HepG2 (cell line): ENCODE measurements around the gene AGRN. TPM values are rescaled to one million over a fixed set of nuclear protein-coding genes. Genes with fewer than 3 reads are reported as not detected.

Experiments used
- CCDC6 ChIP-seq: sonication (generic); formaldehyde crosslinking; IDR thresholded peaks from 2 replicates; pipeline ENCODE4 v1.8.1; 2022; ENCODE audit warnings: mild to moderate bottlenecking, missing genetic modification reagents, moderate library complexity
- EP300 ChIP-seq, 3 experiments: sonication (generic) in 1 of 3; formaldehyde crosslinking in 1 of 3; IDR thresholded peaks; 2 replicates each; pipeline versions ENCODE4 v1.5.1 to v1.6.1; 2011 to 2020; ENCODE audit warnings: low read depth in 2 of 3, low read length in 2 of 3, borderline replicate concordance in 1 of 3, improper control_type of control experiment in 1 of 3, mild to moderate bottlenecking in 1 of 3, missing genetic modification reagents in 1 of 3, moderate library complexity in 1 of 3
- FOSL2 ChIP-seq: sonication (generic); formaldehyde crosslinking; IDR thresholded peaks from 2 replicates; pipeline ENCODE4 v1.4.0; 2020; ENCODE audit warnings: missing genetic modification reagents
- MEIS2 ChIP-seq: sonication (generic); formaldehyde crosslinking; IDR thresholded peaks from 2 replicates; pipeline ENCODE4 v1.9.0; 2021; ENCODE audit warnings: mild to moderate bottlenecking, missing genetic modification reagents
- MTA1 ChIP-seq: sonication (generic); formaldehyde crosslinking; IDR thresholded peaks from 2 replicates; pipeline ENCODE4 v1.4.0; 2020; ENCODE audit warnings: missing genetic modification reagents, mild to moderate bottlenecking, borderline replicate concordance
- PBX2 ChIP-seq: IDR thresholded peaks from 2 replicates; pipeline ENCODE4 v1.6.1; 2016; ENCODE audit warnings: control low read depth
- POLR2G ChIP-seq: fragments of 200-400 bp; formaldehyde crosslinking; IDR thresholded peaks from 2 replicates; pipeline ENCODE4 v1.6.1; 2018; ENCODE audit warnings: mild to moderate bottlenecking, low read depth, low read length, moderate library complexity
- XBP1 ChIP-seq: sonication (generic); formaldehyde crosslinking; IDR thresholded peaks from 2 replicates; pipeline ENCODE4 v1.5.0; 2020; ENCODE audit warnings: missing genetic modification reagents
- ZBTB1 ChIP-seq: sonication (generic); formaldehyde crosslinking; IDR thresholded peaks from 2 replicates; pipeline ENCODE4 v1.4.0; 2020; ENCODE audit warnings: missing genetic modification reagents, borderline replicate concordance
- ZNF326 ChIP-seq: sonication (generic); formaldehyde crosslinking; IDR thresholded peaks from 2 replicates; pipeline ENCODE4 v1.4.0; 2020; ENCODE audit warnings: missing genetic modification reagents, borderline replicate concordance
- ZNF550 ChIP-seq: sonication (generic); formaldehyde crosslinking; IDR thresholded peaks from 2 replicates; pipeline ENCODE4 v1.4.0; 2020; ENCODE audit warnings: mild to moderate bottlenecking, missing genetic modification reagents, borderline replicate concordance
- ZNF646 ChIP-seq: sonication (generic); formaldehyde crosslinking; IDR thresholded peaks from 2 replicates; pipeline ENCODE4 v1.9.0; 2021; ENCODE audit warnings: mild to moderate bottlenecking, missing genetic modification reagents
- ZNF652 ChIP-seq: IDR thresholded peaks from 2 replicates; pipeline ENCODE4 v1.6.1; 2016; ENCODE audit warnings: low read depth, borderline replicate concordance
- polyA plus RNA-seq, 8 experiments: library from polyadenylated mRNA; depleted of rRNA in 3 of 8; stranded (reverse) in 7 of 8; unstranded in 1 of 8; fragments of >200 nt; fragmentation: Illumina TruSeq in 4 of 8; extraction: Trizol in 4 of 8; gene quantifications; 2 replicates each; pipeline versions ENCODE4 v1.2.1 to v1.2.3, GENCODE V29; 2011 to 2016; ENCODE audit warnings: low read depth in 4 of 8, missing spikeins in 1 of 8, mixed read lengths in 1 of 8; ENCODE audit not compliant: insufficient read depth in 1 of 8
- total RNA-seq, 5 experiments: library from RNA; depleted of rRNA; stranded (reverse); fragments of >200 nt; fragmentation: Illumina TruSeq; extraction: Trizol; gene quantifications; 2 replicates each; pipeline ENCODE4 v1.2.3, GENCODE V29; 2016; ENCODE audit warnings: low read depth in 1 of 5
- TF ChIP-seq, protein P1 (sequence below): IDR thresholded peaks from 2 replicates; pipeline ENCODE4 v1.6.1; 2016; ENCODE audit warnings: mild to moderate bottlenecking, missing biosample characterization, missing genetic modification reagents
- TF ChIP-seq, protein P2 (sequence below): sonication (generic); formaldehyde crosslinking; IDR thresholded peaks from 2 replicates; pipeline ENCODE4 v1.5.1; 2020; ENCODE audit warnings: missing genetic modification reagents, mild to moderate bottlenecking, borderline replicate concordance

AGRN gene
- total and polyA plus RNA-seq, 2 of the 13 experiments (the other 11 are each of a cell fraction or from before 2014, with no cell fraction given), result 29.8 to 65.2 TPM

- TF ChIP-seq PBX2 (CRISPR knock-in tag) (no peak), EP300 (IDR thresholded peaks at IDR 0.05; ENCODE audit: low read depth in 2 of 2, low read length in 2 of 2) (no peak), EP300 (CRISPR knock-in tag; IDR thresholded peaks at IDR 0.05; ENCODE audit: borderline replicate concordance) (peak; percentile 44; the same call in 1 of the 2 replicates), MEIS2 (CRISPR knock-in tag) (no peak; the same call in 1 of the 2 replicates), FOSL2 (peak; percentile 86), ZNF326 (CRISPR knock-in tag) (no peak), ZNF646 (CRISPR knock-in tag) (no peak), POLR2G (peak; percentile 85), ZNF652 (CRISPR knock-in tag) (no peak), CCDC6 (CRISPR knock-in tag) (0 out of 2 replicates have a peak, but pooled peaks have one; percentile 66), ZNF550 (peak; percentile 52; the same call in 1 of the 2 replicates), XBP1 (CRISPR knock-in tag) (no peak), ZBTB1 (CRISPR knock-in tag) (0 out of 2 replicates have a peak, but pooled peaks have one; percentile 35), MTA1 (peak; percentile 97)
- TF ChIP-seq, protein P1, sequence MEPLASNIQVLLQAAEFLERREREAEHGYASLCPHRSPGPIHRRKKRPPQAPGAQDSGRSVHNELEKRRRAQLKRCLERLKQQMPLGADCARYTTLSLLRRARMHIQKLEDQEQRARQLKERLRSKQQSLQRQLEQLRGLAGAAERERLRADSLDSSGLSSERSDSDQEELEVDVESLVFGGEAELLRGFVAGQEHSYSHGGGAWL (CRISPR knock-in tag), result peak; percentile 92
- TF ChIP-seq, protein P2, sequence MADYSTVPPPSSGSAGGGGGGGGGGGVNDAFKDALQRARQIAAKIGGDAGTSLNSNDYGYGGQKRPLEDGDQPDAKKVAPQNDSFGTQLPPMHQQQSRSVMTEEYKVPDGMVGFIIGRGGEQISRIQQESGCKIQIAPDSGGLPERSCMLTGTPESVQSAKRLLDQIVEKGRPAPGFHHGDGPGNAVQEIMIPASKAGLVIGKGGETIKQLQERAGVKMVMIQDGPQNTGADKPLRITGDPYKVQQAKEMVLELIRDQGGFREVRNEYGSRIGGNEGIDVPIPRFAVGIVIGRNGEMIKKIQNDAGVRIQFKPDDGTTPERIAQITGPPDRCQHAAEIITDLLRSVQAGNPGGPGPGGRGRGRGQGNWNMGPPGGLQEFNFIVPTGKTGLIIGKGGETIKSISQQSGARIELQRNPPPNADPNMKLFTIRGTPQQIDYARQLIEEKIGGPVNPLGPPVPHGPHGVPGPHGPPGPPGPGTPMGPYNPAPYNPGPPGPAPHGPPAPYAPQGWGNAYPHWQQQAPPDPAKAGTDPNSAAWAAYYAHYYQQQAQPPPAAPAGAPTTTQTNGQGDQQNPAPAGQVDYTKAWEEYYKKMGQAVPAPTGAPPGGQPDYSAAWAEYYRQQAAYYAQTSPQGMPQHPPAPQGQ (CRISPR knock-in tag), result no peak
Measured at GRCh38 chr1:1000357-1001056, 19.4 kb upstream of the AGRN start (continued).
